HEK293 (cell line): ENCODE measurements around the gene SFXN3.

Source experiments
- CTCF ChIA-PET: fragments of 350-600 bp; formaldehyde crosslinking; extraction: SDS; loops from one replicate; lab custom pipeline; 2021; ENCODE audit warnings: antibody characterized with exemption; lab: Yijun Ruan, JAX
- POLR2A ChIA-PET: fragments of 300-600 bp; formaldehyde crosslinking; extraction: SDS; loops from one replicate; lab custom pipeline; 2020; ENCODE audit warnings: antibody characterized with exemption, inconsistent platforms; lab: Yijun Ruan, JAX
- H3K27ac ChIP-seq: fragments of 200-500 bp; sonication (Bioruptor generic); 2 replicates; pipeline ENCODE4 v1.5.1; 2014; ENCODE audit warnings: low read depth, low read length, control low read depth, inconsistent platforms; ENCODE audit errors: extremely low read depth
- H3K36me3 ChIP-seq, 2 experiments: fragments of 200-500 bp in 1 of 2; sonication (Bioruptor generic) in 1 of 2; 1 replicate in 1 of 2; 2 replicates in 1 of 2; pipeline ENCODE4 v1.5.1; 2014 to 2017; ENCODE audit warnings: inconsistent platforms in 2 of 2, low read length in 2 of 2; ENCODE audit not compliant: control insufficient read depth in 2 of 2, insufficient read depth in 1 of 2
- H3K4me1 ChIP-seq: fragments of 200-500 bp; sonication (Bioruptor generic); 2 replicates; pipeline ENCODE4 v1.5.1; 2014; ENCODE audit warnings: mild to moderate bottlenecking, low read length, inconsistent platforms; ENCODE audit not compliant: control insufficient read depth, insufficient read depth
- H3K4me3 ChIP-seq: 2 replicates; pipeline ENCODE4 v1.5.1; 2011; ENCODE audit warnings: low read depth, mild to moderate bottlenecking, control low read depth, low read length, moderate library complexity
- H3K9me3 ChIP-seq: fragments of 200-500 bp; sonication (Bioruptor generic); 2 replicates; pipeline ENCODE4 v1.5.1; 2014; ENCODE audit warnings: low read depth, low read length, inconsistent platforms; ENCODE audit not compliant: control insufficient read depth, insufficient read depth
- EGR2 ChIP-seq: fragments of 450-650 bp; formaldehyde crosslinking; IDR thresholded peaks from 2 replicates; pipeline ENCODE4 v1.5.1; 2016; ENCODE audit warnings: low read depth, missing biosample characterization, missing genetic modification characterization
- FEZF1 ChIP-seq: fragments of 450-650 bp; formaldehyde crosslinking; IDR thresholded peaks from 2 replicates; pipeline ENCODE4 v1.5.1; 2016; ENCODE audit warnings: missing biosample characterization, missing genetic modification characterization
- GLIS2 ChIP-seq: fragments of 450-650 bp; formaldehyde crosslinking; IDR thresholded peaks from 2 replicates; pipeline ENCODE4 v1.5.1; 2016; ENCODE audit warnings: missing biosample characterization, missing genetic modification characterization
- HOXD13 ChIP-seq: sonication (generic); formaldehyde crosslinking; IDR thresholded peaks from 2 replicates; pipeline ENCODE4 v1.8.0; 2022; ENCODE audit warnings: missing genetic modification reagents, borderline replicate concordance
- OSR2 ChIP-seq: fragments of 450-650 bp; formaldehyde crosslinking; IDR thresholded peaks from 2 replicates; pipeline ENCODE4 v1.5.1; 2016; ENCODE audit warnings: missing biosample characterization, missing genetic modification characterization
- SP3 ChIP-seq: fragments of 450-650 bp; formaldehyde crosslinking; IDR thresholded peaks from 2 replicates; pipeline ENCODE4 v1.5.1; 2016; ENCODE audit warnings: missing biosample characterization, missing genetic modification characterization
- ZFHX2 ChIP-seq: fragments of 450-650 bp; formaldehyde crosslinking; conservative IDR thresholded peaks from 2 replicates; pipeline ENCODE4 v1.5.1; 2016; ENCODE audit warnings: missing biosample characterization, missing genetic modification characterization
- ZNF121 ChIP-seq: fragments of 450-650 bp; formaldehyde crosslinking; IDR thresholded peaks from 2 replicates; pipeline ENCODE4 v1.5.1; 2016; ENCODE audit warnings: missing biosample characterization, missing genetic modification characterization
- ZNF140 ChIP-seq: fragments of 450-650 bp; formaldehyde crosslinking; IDR thresholded peaks from 2 replicates; pipeline ENCODE4 v1.5.1; 2016; ENCODE audit warnings: missing biosample characterization, missing genetic modification characterization
- ZNF146 ChIP-seq: fragments of 450-650 bp; formaldehyde crosslinking; IDR thresholded peaks from 2 replicates; pipeline ENCODE4 v1.5.1; 2016; ENCODE audit warnings: missing biosample characterization, missing genetic modification characterization
- ZNF155 ChIP-seq: fragments of 450-650 bp; formaldehyde crosslinking; IDR thresholded peaks from 2 replicates; pipeline ENCODE4 v1.5.1; 2016; ENCODE audit warnings: missing biosample characterization, missing genetic modification characterization
- ZNF223 ChIP-seq: fragments of 450-650 bp; formaldehyde crosslinking; IDR thresholded peaks from 2 replicates; pipeline ENCODE4 v1.5.1; 2016; ENCODE audit warnings: missing biosample characterization, missing genetic modification characterization
- ZNF23 ChIP-seq: fragments of 450-650 bp; formaldehyde crosslinking; IDR thresholded peaks from 2 replicates; pipeline ENCODE4 v1.5.1; 2016; ENCODE audit warnings: missing biosample characterization, missing genetic modification characterization, borderline replicate concordance
- ZNF335 ChIP-seq: fragments of 450-650 bp; formaldehyde crosslinking; conservative IDR thresholded peaks from 2 replicates; pipeline ENCODE4 v1.5.1; 2016; ENCODE audit warnings: missing biosample characterization, missing genetic modification characterization
- ZNF341 ChIP-seq: fragments of 450-650 bp; formaldehyde crosslinking; IDR thresholded peaks from 2 replicates; pipeline ENCODE4; 2016; ENCODE audit warnings: low read depth, missing biosample characterization, missing genetic modification characterization
- ZNF404 ChIP-seq: fragments of 450-650 bp; formaldehyde crosslinking; IDR thresholded peaks from 2 replicates; pipeline ENCODE4 v1.5.1; 2017; ENCODE audit warnings: missing biosample characterization, missing genetic modification characterization
- ZNF473 ChIP-seq: fragments of 450-650 bp; formaldehyde crosslinking; IDR thresholded peaks from 2 replicates; pipeline ENCODE4 v1.5.1; 2017; ENCODE audit warnings: missing biosample characterization, missing genetic modification characterization
- ZNF48 ChIP-seq: fragments of 450-650 bp; formaldehyde crosslinking; IDR thresholded peaks from 2 replicates; pipeline ENCODE4 v1.5.1; 2016; ENCODE audit warnings: missing biosample characterization, missing genetic modification characterization
- ZNF514 ChIP-seq: fragments of 450-650 bp; formaldehyde crosslinking; IDR thresholded peaks from 2 replicates; pipeline ENCODE4 v1.5.1; 2016; ENCODE audit warnings: missing biosample characterization, missing genetic modification characterization
- ZNF560 ChIP-seq: fragments of 450-650 bp; formaldehyde crosslinking; IDR thresholded peaks from 2 replicates; pipeline ENCODE4 v1.5.1; 2017; ENCODE audit warnings: missing biosample characterization, missing genetic modification characterization, borderline replicate concordance
- ZNF785 ChIP-seq: fragments of 450-650 bp; formaldehyde crosslinking; IDR thresholded peaks from 2 replicates; pipeline ENCODE4 v1.5.1; 2016; ENCODE audit warnings: missing biosample characterization, missing genetic modification characterization
- ZNF830 ChIP-seq: fragments of 450-650 bp; IDR thresholded peaks from 2 replicates; pipeline ENCODE4 v1.5.0; 2018; ENCODE audit warnings: missing biosample characterization, missing genetic modification characterization, low read depth, mild to moderate bottlenecking, moderate library complexity
- ZNF843 ChIP-seq: fragments of 450-650 bp; formaldehyde crosslinking; IDR thresholded peaks from 2 replicates; pipeline ENCODE4 v1.5.1; 2016; ENCODE audit warnings: missing biosample characterization, missing genetic modification characterization
- TF ChIP-seq, protein P1 (sequence below): fragments of 450-650 bp; IDR thresholded peaks from 2 replicates; pipeline ENCODE4 v1.5.1; 2018; ENCODE audit warnings: missing biosample characterization, missing genetic modification characterization
- TF ChIP-seq, protein P2 (sequence below): IDR thresholded peaks from 2 replicates; pipeline ENCODE4 v1.6.1; 2011; ENCODE audit warnings: mild to moderate bottlenecking, low read depth, low read length, borderline replicate concordance
- TF ChIP-seq, protein P3 (sequence below): fragments of 450-650 bp; formaldehyde crosslinking; IDR thresholded peaks from 2 replicates; pipeline ENCODE4 v1.5.1; 2016; ENCODE audit warnings: missing biosample characterization, missing genetic modification characterization

The SFXN3 gene

DNA sequence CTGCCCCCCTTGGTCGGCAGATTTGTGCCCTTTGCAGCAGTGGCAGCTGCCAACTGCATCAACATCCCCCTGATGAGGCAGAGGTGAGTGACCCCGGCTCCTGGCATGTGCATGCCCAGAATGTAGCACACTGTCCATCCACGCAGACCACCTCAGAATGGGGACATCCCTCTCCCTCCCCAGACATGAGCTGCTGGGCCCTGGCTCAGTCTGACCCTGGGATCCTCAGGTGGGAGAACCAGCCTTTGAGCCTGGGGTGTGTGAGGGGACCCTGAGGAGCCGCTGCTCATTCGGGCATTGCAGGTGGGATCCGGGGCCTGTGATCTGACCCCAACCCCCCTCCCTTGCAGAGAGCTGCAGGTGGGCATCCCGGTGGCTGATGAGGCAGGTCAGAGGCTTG, 5.7 kb downstream of the SFXN3 start:
- Histone ChIP-seq H3K4me1 (peaks cover 15% of the 10 kb centered on the region), H3K4me3 (no peak overlapping the region), H3K27ac (no peak overlapping the region), H3K36me3 (peaks cover 0 to 19% of the 10 kb centered on the region in 2 experiments; a peak in 1 of 3 replicates), H3K9me3 (no peaks in the 10 kb centered on the region)
- TF ChIP-seq ZNF514 (tag by site-specific recombination) (no peak), ZNF223 (no peak), GLIS2 (tag by site-specific recombination) (0 out of 2 replicates have a peak, but pooled peaks have one; percentile 3), ZNF473 (no peak), ZNF140 (no peak), ZNF155 (tag by site-specific recombination) (no peak), ZNF146 (tag by site-specific recombination) (no peak)
- ChIA-PET CTCF (interaction anchor here (2.5 kb wide), 1 partner anchor 18 kb away, joined by 17 read pairs; no protein-coding TSS in a partner anchor), POLR2A (no interaction called here)

DNA sequence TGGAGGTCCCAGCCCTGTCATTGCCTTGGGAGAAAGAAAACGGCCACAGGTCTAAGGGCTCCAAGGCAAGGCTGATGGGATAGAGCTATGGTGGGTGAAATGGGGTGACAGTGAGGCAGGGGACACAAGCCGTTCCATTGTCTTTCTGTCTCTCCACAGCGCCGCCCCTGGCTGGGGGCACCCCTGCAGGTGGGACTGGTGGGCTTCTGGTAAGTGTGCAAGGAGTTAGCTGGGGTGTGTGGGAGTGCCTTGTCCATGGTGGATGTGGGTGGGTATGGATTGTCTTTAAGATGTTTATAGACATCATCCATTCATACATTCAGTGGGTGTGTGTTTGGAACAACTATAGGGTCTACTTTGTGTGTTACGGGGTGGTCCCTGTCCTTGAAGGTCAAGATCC, 7.5 kb downstream of the SFXN3 start:
- POLR2A ChIA-PET: no interaction called here
- TF ChIP-seq, protein P1, sequence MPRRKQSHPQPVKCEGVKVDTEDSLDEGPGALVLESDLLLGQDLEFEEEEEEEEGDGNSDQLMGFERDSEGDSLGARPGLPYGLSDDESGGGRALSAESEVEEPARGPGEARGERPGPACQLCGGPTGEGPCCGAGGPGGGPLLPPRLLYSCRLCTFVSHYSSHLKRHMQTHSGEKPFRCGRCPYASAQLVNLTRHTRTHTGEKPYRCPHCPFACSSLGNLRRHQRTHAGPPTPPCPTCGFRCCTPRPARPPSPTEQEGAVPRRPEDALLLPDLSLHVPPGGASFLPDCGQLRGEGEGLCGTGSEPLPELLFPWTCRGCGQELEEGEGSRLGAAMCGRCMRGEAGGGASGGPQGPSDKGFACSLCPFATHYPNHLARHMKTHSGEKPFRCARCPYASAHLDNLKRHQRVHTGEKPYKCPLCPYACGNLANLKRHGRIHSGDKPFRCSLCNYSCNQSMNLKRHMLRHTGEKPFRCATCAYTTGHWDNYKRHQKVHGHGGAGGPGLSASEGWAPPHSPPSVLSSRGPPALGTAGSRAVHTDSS (tag by site-specific recombination): no peak
- TF ChIP-seq EGR2 (tag by site-specific recombination): peak; percentile 75
- TF ChIP-seq, protein P2, sequence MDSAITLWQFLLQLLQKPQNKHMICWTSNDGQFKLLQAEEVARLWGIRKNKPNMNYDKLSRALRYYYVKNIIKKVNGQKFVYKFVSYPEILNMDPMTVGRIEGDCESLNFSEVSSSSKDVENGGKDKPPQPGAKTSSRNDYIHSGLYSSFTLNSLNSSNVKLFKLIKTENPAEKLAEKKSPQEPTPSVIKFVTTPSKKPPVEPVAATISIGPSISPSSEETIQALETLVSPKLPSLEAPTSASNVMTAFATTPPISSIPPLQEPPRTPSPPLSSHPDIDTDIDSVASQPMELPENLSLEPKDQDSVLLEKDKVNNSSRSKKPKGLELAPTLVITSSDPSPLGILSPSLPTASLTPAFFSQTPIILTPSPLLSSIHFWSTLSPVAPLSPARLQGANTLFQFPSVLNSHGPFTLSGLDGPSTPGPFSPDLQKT: no peak
- no peak for TF ChIP-seq ZNF23 (tag by site-specific recombination)
- no peak for TF ChIP-seq SP3 (tag by site-specific recombination)
- TF ChIP-seq, protein P3, sequence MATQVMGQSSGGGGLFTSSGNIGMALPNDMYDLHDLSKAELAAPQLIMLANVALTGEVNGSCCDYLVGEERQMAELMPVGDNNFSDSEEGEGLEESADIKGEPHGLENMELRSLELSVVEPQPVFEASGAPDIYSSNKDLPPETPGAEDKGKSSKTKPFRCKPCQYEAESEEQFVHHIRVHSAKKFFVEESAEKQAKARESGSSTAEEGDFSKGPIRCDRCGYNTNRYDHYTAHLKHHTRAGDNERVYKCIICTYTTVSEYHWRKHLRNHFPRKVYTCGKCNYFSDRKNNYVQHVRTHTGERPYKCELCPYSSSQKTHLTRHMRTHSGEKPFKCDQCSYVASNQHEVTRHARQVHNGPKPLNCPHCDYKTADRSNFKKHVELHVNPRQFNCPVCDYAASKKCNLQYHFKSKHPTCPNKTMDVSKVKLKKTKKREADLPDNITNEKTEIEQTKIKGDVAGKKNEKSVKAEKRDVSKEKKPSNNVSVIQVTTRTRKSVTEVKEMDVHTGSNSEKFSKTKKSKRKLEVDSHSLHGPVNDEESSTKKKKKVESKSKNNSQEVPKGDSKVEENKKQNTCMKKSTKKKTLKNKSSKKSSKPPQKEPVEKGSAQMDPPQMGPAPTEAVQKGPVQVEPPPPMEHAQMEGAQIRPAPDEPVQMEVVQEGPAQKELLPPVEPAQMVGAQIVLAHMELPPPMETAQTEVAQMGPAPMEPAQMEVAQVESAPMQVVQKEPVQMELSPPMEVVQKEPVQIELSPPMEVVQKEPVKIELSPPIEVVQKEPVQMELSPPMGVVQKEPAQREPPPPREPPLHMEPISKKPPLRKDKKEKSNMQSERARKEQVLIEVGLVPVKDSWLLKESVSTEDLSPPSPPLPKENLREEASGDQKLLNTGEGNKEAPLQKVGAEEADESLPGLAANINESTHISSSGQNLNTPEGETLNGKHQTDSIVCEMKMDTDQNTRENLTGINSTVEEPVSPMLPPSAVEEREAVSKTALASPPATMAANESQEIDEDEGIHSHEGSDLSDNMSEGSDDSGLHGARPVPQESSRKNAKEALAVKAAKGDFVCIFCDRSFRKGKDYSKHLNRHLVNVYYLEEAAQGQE (tag by site-specific recombination): 0 out of 2 replicates have a peak, but pooled peaks have one; percentile 34
- peak; percentile 59 for TF ChIP-seq ZFHX2 (tag by site-specific recombination)
- TF ChIP-seq ZNF335 (tag by site-specific recombination): no peak
- TF ChIP-seq FEZF1 (tag by site-specific recombination): no peak

DNA sequence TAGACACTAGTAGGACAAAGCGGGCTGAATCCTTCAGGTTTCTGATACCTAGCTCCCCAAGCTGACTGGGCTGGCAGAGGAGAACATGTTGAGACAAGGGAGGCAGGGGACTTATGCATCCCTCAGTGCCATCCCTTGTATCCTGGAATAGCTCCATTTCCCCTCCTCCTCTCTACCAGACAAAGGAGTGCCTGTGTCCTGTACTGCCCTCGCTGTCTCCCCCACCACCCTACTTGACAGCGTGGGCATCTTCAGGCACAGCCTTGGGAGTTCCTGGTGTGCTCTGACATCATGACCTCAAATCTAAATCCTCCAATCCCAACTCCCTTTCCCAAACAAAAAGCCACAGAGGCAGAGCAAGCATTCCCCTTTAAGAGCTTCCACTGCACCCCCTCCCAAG, 9.0 kb downstream of the SFXN3 start:
- POLR2A ChIA-PET: interaction anchor here (0.5 to 2.8 kb wide), 3 partner anchors 9 to 1075 kb away, joined by 3 to 11 read pairs (median 3); partner anchors contain the start of genes PDZD7 and SFXN3
- no peak overlapping the region for H3K27ac ChIP-seq
- CTCF ChIA-PET: interaction anchor here (0.6 to 10.1 kb wide), 14 partner anchors 10 to 472 kb away, joined by 3 to 112 read pairs (median 8); partner anchors contain the start of genes KAZALD1, PDZD7 and SFXN3

More for the DNA sequence above, 7.5 kb downstream of the SFXN3 start:
- CTCF ChIA-PET: interaction anchor here (0.5 to 10.1 kb wide), 12 partner anchors 8 to 429 kb away, joined by 3 to 112 read pairs (median 10); partner anchors contain the start of genes KAZALD1, PDZD7 and SFXN3
- Histone ChIP-seq H3K9me3 (no peaks in the 10 kb centered on the region), H3K4me1 (peaks cover 3% of the 10 kb centered on the region; the same call in 1 of the 2 replicates), H3K27ac (no peak overlapping the region), H3K36me3 (peaks cover 0 to 19% of the 10 kb centered on the region in 2 experiments; a peak in 1 of 3 replicates), H3K4me3 (no peak overlapping the region)

More for the DNA sequence above, 9.0 kb downstream of the SFXN3 start:
- H3K36me3 ChIP-seq: peaks cover 0 to 19% of the 10 kb centered on the region in 2 experiments; a peak in 1 of 3 replicates
- H3K4me3 ChIP-seq: no peak overlapping the region
- H3K4me1 ChIP-seq: peaks cover 3% of the 10 kb centered on the region; the same call in 1 of the 2 replicates
- H3K9me3 ChIP-seq: no peaks in the 10 kb centered on the region
- TF ChIP-seq ZNF830 (tag by site-specific recombination): no peak
- TF ChIP-seq ZNF843 (tag by site-specific recombination): no peak
- TF ChIP-seq ZNF560 (tag by site-specific recombination): no peak
- TF ChIP-seq HOXD13 (CRISPR knock-in tag): no peak
- TF ChIP-seq ZNF48 (tag by site-specific recombination): no peak
- no peak for TF ChIP-seq ZNF404 (tag by site-specific recombination)
- no peak for TF ChIP-seq ZNF121 (tag by site-specific recombination)
- no peak for TF ChIP-seq ZNF785 (tag by site-specific recombination)
- TF ChIP-seq ZNF341 (tag by site-specific recombination): no peak
- no peak for TF ChIP-seq OSR2 (tag by site-specific recombination)
